Left ventricle myocardium inferior (tissue), 1 donor: ENCODE data around the gene DTNB. TPM values are rescaled to one million over a fixed set of nuclear protein-coding genes. Genes with fewer than 3 reads are reported as not detected.
A peak's percentile ranks its signal among the peaks of the same experiment; 100 is the strongest.

Experiments
- DNase-seq: peaks from one replicate; pipeline ENCODE4 v3.0.0-alpha.2; 2020
- H3K27ac ChIP-seq: fragments of 200-600 bp; replicated peaks from 2 replicates; pipeline ENCODE4 v1.8.0; 2021
- H3K27me3 ChIP-seq: fragments of 200-600 bp; 2 replicates; pipeline ENCODE4 v1.8.0; 2021; ENCODE audit warnings: low read depth
- H3K36me3 ChIP-seq: fragments of 200-600 bp; 2 replicates; pipeline ENCODE4 v1.8.0; 2021
- H3K4me1 ChIP-seq: fragments of 200-600 bp; 2 replicates; pipeline ENCODE4 v1.8.0; 2021
- H3K4me3 ChIP-seq: fragments of 200-600 bp; 2 replicates; pipeline ENCODE4 v1.8.0; 2021; ENCODE audit warnings: mild to moderate bottlenecking, moderate library complexity
- H3K9me3 ChIP-seq: fragments of 200-600 bp; replicated peaks from 2 replicates; pipeline ENCODE4 v1.8.0; 2021
- CTCF ChIP-seq: fragments of 200-600 bp; IDR thresholded peaks from 2 replicates; pipeline ENCODE4 v1.8.0; 2021; ENCODE audit warnings: antibody characterized with exemption, mild to moderate bottlenecking, borderline replicate concordance
- intact Hi-C: fragments of 100-400 bp; cut with micrococcal nuclease; formaldehyde crosslinking; loops from one replicate; pipeline ENCODE4 v1.11.0; 2022
- long read RNA-seq: library from polyadenylated mRNA; unstranded; transcript quantifications from one replicate; pipeline ENCODE4 v2.0.0, GENCODE V29; 2021
- total RNA-seq: library from RNA; stranded (reverse); fragmentation: NEBNext Ultra II Directional; extraction: Animal tissue kit (Norgen Biotek cat#: 25700); gene quantifications from one replicate; pipeline ENCODE4 v1.2.1, GENCODE V29; 2021
- donor health status: DM: no; HTN: yes; CAD: no; lungs with severe emphysema.

The DTNB gene
- 4.5 TPM for total RNA-seq
- long read RNA-seq, partial matches to known transcripts, result 1 of 6 reads
- long read RNA-seq, other reads (novel, unspliced or antisense), result 5 of 6 reads

GRCh38 chr2:25673300-25674076 lies at the start of gene DTNB:
Gene DTNB, minus strand, starts transcription at chr2:25673577. Its CDS starts 20,917 bp downstream, at chr2:25652660.
- intact Hi-C loops, result no loop called here
- no peaks in the 10 kb centered on the region for H3K27me3 ChIP-seq
- peak; percentile 82 for DNase-seq
- no peak for TF ChIP-seq CTCF
- H3K4me1 ChIP-seq, result peaks cover 28% of the 10 kb centered on the region
- H3K9me3 ChIP-seq, result no peaks in the 10 kb centered on the region
- no peaks in the 10 kb centered on the region for H3K36me3 ChIP-seq
- peak within 1 kb of the TSS; percentile 93 for H3K4me3 ChIP-seq
- H3K27ac ChIP-seq, result peak within 1 kb of the TSS; percentile 89

GRCh38 chr2:25722224-25722623 lies 48.8 kb upstream of the DTNB start:
- peaks cover 14% of the 10 kb centered on the region for H3K27me3 ChIP-seq
- no peak for TF ChIP-seq CTCF
- no peak overlapping the region for H3K4me3 ChIP-seq
- H3K27ac ChIP-seq, result no peak overlapping the region
- DNase-seq, result no peak
- no peaks in the 10 kb centered on the region for H3K36me3 ChIP-seq
- no peaks in the 10 kb centered on the region for H3K9me3 ChIP-seq
- intact Hi-C loops, result no loop called here
- H3K4me1 ChIP-seq, result no peaks in the 10 kb centered on the region

- intact Hi-C loops, result no loop called here
- Histone ChIP-seq H3K4me3 (no peak overlapping the region), H3K36me3 (no peaks in the 10 kb centered on the region), H3K27ac (no peak overlapping the region), H3K4me1 (no peaks in the 10 kb centered on the region), H3K27me3 (peaks cover 14% of the 10 kb centered on the region), H3K9me3 (no peaks in the 10 kb centered on the region)
- no peak for TF ChIP-seq CTCF
- no peak for DNase-seq
Observed at GRCh38 chr2:25720575-25720974, 47.2 kb upstream of the DTNB start.

- Histone ChIP-seq H3K27ac (no peak overlapping the region), H3K4me3 (no peak overlapping the region), H3K4me1 (no peaks in the 10 kb centered on the region), H3K27me3 (peaks cover 9% of the 10 kb centered on the region), H3K36me3 (no peaks in the 10 kb centered on the region), H3K9me3 (no peaks in the 10 kb centered on the region)
- no peak for DNase-seq
- no peak for TF ChIP-seq CTCF
- intact Hi-C loops, result no loop called here
Observed at GRCh38 chr2:25714740-25715139, 41.4 kb upstream of the DTNB start.

- Histone ChIP-seq H3K36me3 (no peaks in the 10 kb centered on the region), H3K4me1 (no peaks in the 10 kb centered on the region), H3K4me3 (no peak overlapping the region), H3K27ac (no peak overlapping the region), H3K27me3 (peaks cover 9% of the 10 kb centered on the region), H3K9me3 (no peaks in the 10 kb centered on the region)
- no peak for TF ChIP-seq CTCF
- DNase-seq, result no peak
- intact Hi-C loops, result no loop called here
Observed at GRCh38 chr2:25712455-25712854, 39.1 kb upstream of the DTNB start.
